GM06990 (cell line): Measurements from ENCODE around the gene KCNJ10.

Experiments used
- DNase-seq: peaks from one replicate; pipeline ENCODE4 v3.0.0-alpha.2; 2011; ENCODE audit not compliant: insufficient read length; ENCODE audit errors: extremely low read depth
- H3K27me3 ChIP-seq: replicated peaks from 2 replicates; pipeline ENCODE4 v1.6.0; 2011; ENCODE audit warnings: low read length; ENCODE audit not compliant: control insufficient read depth, insufficient read depth
- H3K36me3 ChIP-seq: 2 replicates; pipeline ENCODE4 v1.5.1; 2011; ENCODE audit warnings: low read length; ENCODE audit not compliant: control insufficient read depth, insufficient read depth
- H3K4me3 ChIP-seq: replicated peaks from 2 replicates; pipeline ENCODE4 v1.5.1; 2011; ENCODE audit warnings: low read depth, mild to moderate bottlenecking, control low read depth, low read length
- CTCF ChIP-seq: IDR thresholded peaks from 2 replicates; pipeline ENCODE4 v1.5.1; 2011; ENCODE audit warnings: low read length, control low read depth, mild to moderate bottlenecking, inconsistent platforms; ENCODE audit not compliant: insufficient read depth, poor library complexity, severe bottlenecking

The KCNJ10 gene

GRCh38 chr1:160018900-160019299, 51.1 kb downstream of the KCNJ10 start:
- Histone ChIP-seq H3K27me3 (no peaks in the 10 kb centered on the region), H3K4me3 (no peak overlapping the region), H3K36me3 (no peaks in the 10 kb centered on the region)
- no peak for TF ChIP-seq CTCF
- no peak for DNase-seq

- no peak overlapping the region for H3K4me3 ChIP-seq
- no peak for TF ChIP-seq CTCF
- no peak for DNase-seq
- H3K27me3 ChIP-seq: no peaks in the 10 kb centered on the region
- H3K36me3 ChIP-seq: no peaks in the 10 kb centered on the region
Measured at GRCh38 chr1:160018347-160018746, 51.6 kb downstream of the KCNJ10 start.

GRCh38 chr1:160017592-160017991, 52.4 kb downstream of the KCNJ10 start:
- TF ChIP-seq CTCF: no peak
- no peak for DNase-seq
- Histone ChIP-seq H3K36me3 (no peaks in the 10 kb centered on the region), H3K4me3 (no peak overlapping the region), H3K27me3 (no peaks in the 10 kb centered on the region)

GRCh38 chr1:160011781-160012180, 58.2 kb downstream of the KCNJ10 start:
- H3K27me3 ChIP-seq: peaks cover 1% of the 10 kb centered on the region; the same call in 1 of the 2 replicates

GRCh38 chr1:160009801-160010200, 60.2 kb downstream of the KCNJ10 start:
- no peak for DNase-seq
- H3K27me3 ChIP-seq: peaks cover 1% of the 10 kb centered on the region; the same call in 1 of the 2 replicates
- H3K36me3 ChIP-seq: no peaks in the 10 kb centered on the region
- H3K4me3 ChIP-seq: no peak overlapping the region
- TF ChIP-seq CTCF: no peak

More at GRCh38 chr1:160011781-160012180, 58.2 kb downstream of the KCNJ10 start:
- TF ChIP-seq CTCF: no peak
- no peaks in the 10 kb centered on the region for H3K36me3 ChIP-seq
- DNase-seq: no peak
- no peak overlapping the region for H3K4me3 ChIP-seq

GRCh38 chr1:160009081-160009480, 60.9 kb downstream of the KCNJ10 start:
- Histone ChIP-seq H3K36me3 (no peaks in the 10 kb centered on the region), H3K27me3 (peaks cover 1% of the 10 kb centered on the region; the same call in 1 of the 2 replicates), H3K4me3 (no peak overlapping the region)
- TF ChIP-seq CTCF: no peak
- no peak for DNase-seq
